A549 (cell line): Measurements from ENCODE around the gene TEX44. TPM values are rescaled to one million over a fixed set of nuclear protein-coding genes. Genes with fewer than 3 reads are reported as not detected.

Experiments used
- ATAC-seq, 2 experiments: fragments of 200-7000 bp in 1 of 2; fragments of >200 bp in 1 of 2; cut with Nextera tagmentation in 1 of 2; cut with Tn5 transposase in 1 of 2; 3 replicates each; pipeline versions ENCODE4 v1.8.0 to v1.9.1; 2018 to 2020; ENCODE audit warnings: mild to moderate bottlenecking in 1 of 2, moderate library complexity in 1 of 2
- CTCF ChIA-PET: fragments of 300-600 bp; sonication (Branson Sonifier 250); formaldehyde crosslinking; extraction: SDS; loops from one replicate; lab custom pipeline; 2021; ENCODE audit warnings: antibody characterized with exemption, inconsistent platforms; lab: Yijun Ruan, JAX
- POLR2A ChIA-PET: fragments of 350-600 bp; formaldehyde crosslinking; extraction: SDS; loops from one replicate; lab custom pipeline; 2021; ENCODE audit warnings: antibody characterized with exemption, inconsistent platforms; lab: Yijun Ruan, JAX
- DNase-seq, 2 experiments: peaks; one replicate each; pipeline versions ENCODE4 v3.0.0 to v3.0.0-alpha.2; 2011 to 2016; ENCODE audit warnings: low read depth in 1 of 2, low spot score in 1 of 2
- FAIRE-seq: peaks from 2 replicates; lab custom pipeline; 2011; peaks lifted over from hg19 to GRCh38; lab: Jason Lieb, UNC
- H3K27ac ChIP-seq, 2 experiments: fragments of >200 bp; sonication (Bioruptor Twin); formaldehyde crosslinking; 3 replicates each; pipeline ENCODE4 v1.5.1; 2016 to 2017
- H3K4me1 ChIP-seq: fragments of >200 bp; sonication (Bioruptor Twin); formaldehyde crosslinking; 3 replicates; pipeline ENCODE4 v1.6.1; 2016
- H3K4me2 ChIP-seq: fragments of >200 bp; sonication (Bioruptor Twin); formaldehyde crosslinking; 3 replicates; pipeline ENCODE4 v1.6.1; 2016
- H3K4me3 ChIP-seq: fragments of >200 bp; sonication (Bioruptor Twin); formaldehyde crosslinking; 3 replicates; pipeline ENCODE4 v1.5.1; 2016
- H3K9me3 ChIP-seq: fragments of >200 bp; sonication (Bioruptor Twin); formaldehyde crosslinking; 3 replicates; pipeline ENCODE4 v1.6.1; 2016
- CHD2 ChIP-seq: fragments of 150-350 bp; IDR thresholded peaks from 2 replicates; pipeline ENCODE4 v1.6.1; 2014; ENCODE audit warnings: low read length; ENCODE audit not compliant: partially characterized antibody
- CHD4 ChIP-seq: fragments of 200-600 bp; sonication (generic); IDR thresholded peaks from 2 replicates; pipeline ENCODE4 v1.6.1; 2016; ENCODE audit warnings: antibody characterized with exemption, mild to moderate bottlenecking, borderline replicate concordance
- EHF ChIP-seq: fragments of 250-450 bp; sonication (Bioruptor Pico); IDR thresholded peaks from 2 replicates; pipeline ENCODE4 v1.5.0; 2020; ENCODE audit warnings: mild to moderate bottlenecking
- EP300 ChIP-seq, 2 experiments: fragments of >200 bp; sonication (Bioruptor Twin); formaldehyde crosslinking; IDR thresholded peaks; 2 replicates in 1 of 2; 3 replicates in 1 of 2; pipeline ENCODE4 v1.6.1; 2016 to 2017
- FOSB ChIP-seq: fragments of 250-450 bp; sonication (Bioruptor Pico); IDR thresholded peaks from 2 replicates; pipeline ENCODE4 v1.5.0; 2020; ENCODE audit warnings: mild to moderate bottlenecking, moderate library complexity
- FOXS1 ChIP-seq: fragments of 250-450 bp; sonication (Bioruptor Pico); IDR thresholded peaks from 2 replicates; pipeline ENCODE4 v1.5.0; 2020; ENCODE audit warnings: mild to moderate bottlenecking, moderate library complexity
- HEYL ChIP-seq: fragments of 250-450 bp; sonication (Bioruptor Pico); IDR thresholded peaks from 2 replicates; pipeline ENCODE4 v1.8.0; 2021; ENCODE audit warnings: mild to moderate bottlenecking, moderate library complexity
- HOXA7 ChIP-seq: fragments of 250-450 bp; sonication (Bioruptor Pico); IDR thresholded peaks from 2 replicates; pipeline ENCODE4 v1.5.0; 2020; ENCODE audit warnings: mild to moderate bottlenecking, moderate library complexity
- HOXB5 ChIP-seq: fragments of 250-450 bp; sonication (Bioruptor Pico); IDR thresholded peaks from 2 replicates; pipeline ENCODE4 v1.5.0; 2020; ENCODE audit warnings: mild to moderate bottlenecking, moderate library complexity
- JUN ChIP-seq, 2 experiments: fragments of >200 bp; sonication (Bioruptor Twin); formaldehyde crosslinking; IDR thresholded peaks; 2 replicates in 1 of 2; 3 replicates in 1 of 2; pipeline ENCODE4 v1.6.1; 2016 to 2017
- JUNB ChIP-seq: fragments of >200 bp; sonication (Bioruptor Twin); formaldehyde crosslinking; IDR thresholded peaks from 2 replicates; pipeline ENCODE4 v1.6.1; 2016
- KDM1A ChIP-seq: fragments of 200-600 bp; sonication (generic); IDR thresholded peaks from 2 replicates; pipeline ENCODE4 v1.6.1; 2016; ENCODE audit warnings: low read depth, mild to moderate bottlenecking
- KDM5A ChIP-seq: fragments of 200-600 bp; sonication (generic); IDR thresholded peaks from 2 replicates; pipeline ENCODE4 v1.6.1; 2016; ENCODE audit warnings: antibody characterized with exemption, mild to moderate bottlenecking
- MAZ ChIP-seq: fragments of 150-350 bp; IDR thresholded peaks from 2 replicates; pipeline ENCODE4 v1.6.1; 2014; ENCODE audit warnings: antibody characterized with exemption, low read depth, low read length, borderline replicate concordance
- MYC ChIP-seq: IDR thresholded peaks from 2 replicates; pipeline ENCODE4 v1.6.1; 2012; ENCODE audit warnings: mild to moderate bottlenecking, inconsistent platforms, low read length, improper control_type of control experiment, borderline replicate concordance
- NFE2L2 ChIP-seq: fragments of 150-350 bp; conservative IDR thresholded peaks from 2 replicates; pipeline ENCODE4 v1.6.1; 2014; ENCODE audit warnings: low read length
- POLR2AphosphoS2 ChIP-seq: conservative IDR thresholded peaks from 2 replicates; pipeline ENCODE4 v1.6.1; 2012; ENCODE audit warnings: low read length, improper control_type of control experiment, inconsistent platforms
- RNF2 ChIP-seq: fragments of 200-600 bp; sonication (generic); IDR thresholded peaks from 2 replicates; pipeline ENCODE4 v1.6.1; 2016; ENCODE audit warnings: low read depth, mild to moderate bottlenecking, antibody characterized with exemption, moderate library complexity, borderline replicate concordance
- SREBF2 ChIP-seq: fragments of 450-650 bp; IDR thresholded peaks from 2 replicates; pipeline ENCODE4 v1.6.1; 2014; ENCODE audit warnings: mild to moderate bottlenecking, moderate library complexity
- TP53 ChIP-seq: fragments of 250-450 bp; sonication (Bioruptor Pico); IDR thresholded peaks from 2 replicates; pipeline ENCODE4 v1.5.0; 2021; ENCODE audit warnings: mild to moderate bottlenecking, moderate library complexity
- ZC3H11A ChIP-seq: fragments of 450-650 bp; IDR thresholded peaks from 2 replicates; pipeline ENCODE4 v1.6.1; 2014; ENCODE audit warnings: antibody characterized with exemption, mild to moderate bottlenecking
- ZFP36 ChIP-seq: fragments of 450-650 bp; IDR thresholded peaks from 2 replicates; pipeline ENCODE4 v1.6.1; 2014; ENCODE audit warnings: borderline replicate concordance; ENCODE audit not compliant: partially characterized antibody
- WGBS: methylation state at CpG from one replicate; pipeline ENCODE4 v1.1.6; 2017; ENCODE audit errors: missing lambda C conversion rate; 5-methylcytosine and 5-hydroxymethylcytosine counted together
- polyA plus RNA-seq, 4 experiments: library from polyadenylated mRNA; depleted of rRNA in 3 of 4; stranded (reverse); fragments of >200 nt; fragmentation: RNase III in 1 of 4; extraction: RNeasy Plus Mini Kit Qiagen cat#74134 plus additional on column Dnase treatment in 1 of 4; gene quantifications; 2 replicates in 3 of 4; 3 replicates in 1 of 4; pipeline ENCODE4 v1.2.3, GENCODE V29; 2011 to 2017
- TF ChIP-seq, protein P1 (sequence below): fragments of 450-650 bp; IDR thresholded peaks from 2 replicates; pipeline ENCODE4 v1.6.1; 2014; ENCODE audit warnings: antibody characterized with exemption
- TF ChIP-seq, protein P2 (sequence below): IDR thresholded peaks from 2 replicates; pipeline ENCODE4 v1.6.1; 2012
- TF ChIP-seq, protein P3 (sequence below): fragments of 150-350 bp; IDR thresholded peaks from 2 replicates; pipeline ENCODE4 v1.6.1; 2014; ENCODE audit warnings: low read depth, mild to moderate bottlenecking, low read length
- TF ChIP-seq, protein P4 (sequence below): fragments of >200 bp; sonication (Bioruptor Twin); formaldehyde crosslinking; IDR thresholded peaks from 3 replicates; pipeline ENCODE4 v1.5.1; 2016
- TF ChIP-seq, protein P5 (sequence below): fragments of 250-450 bp; sonication (Bioruptor Pico); IDR thresholded peaks from 2 replicates; pipeline ENCODE4 v1.5.0; 2020; ENCODE audit warnings: low read depth, mild to moderate bottlenecking, moderate library complexity
- TF ChIP-seq, protein P6 (sequence below): IDR thresholded peaks from 2 replicates; pipeline ENCODE4 v1.6.1; 2012

The TEX44 gene
- polyA plus RNA-seq, 2 of the 4 experiments (the other 2 are of a cell fraction) = not detected

DNA sequence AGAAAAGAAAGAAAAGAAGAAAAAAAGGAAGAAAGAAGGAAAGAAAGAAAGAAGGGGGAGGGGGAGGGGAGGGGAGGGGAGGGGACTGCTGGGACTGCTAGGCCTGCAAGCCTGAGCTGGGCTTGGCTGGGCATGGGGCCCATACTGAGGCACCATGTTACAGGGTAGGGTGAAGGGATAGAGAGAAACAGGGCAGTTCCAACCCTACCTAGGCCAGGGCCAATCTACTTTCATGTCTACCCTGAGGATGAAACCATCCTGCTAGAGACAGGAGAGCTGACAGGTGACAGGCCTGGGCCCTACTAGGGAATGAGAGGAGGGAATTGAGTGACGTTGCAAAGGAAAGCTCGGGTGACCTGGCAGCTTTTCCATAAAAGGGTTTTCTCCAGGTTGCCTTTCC is 41.7 kb downstream of the TEX44 start:
- Histone ChIP-seq H3K27ac (peak overlapping the region in 1 of 2 experiments; percentile 64; a peak in 3 of 6 replicates), H3K9me3 (no peaks in the 10 kb centered on the region)
- peak; percentile 48 to 62; a peak in 5 of 6 replicates for ATAC-seq
- FAIRE-seq = no peak
- TF ChIP-seq CHD2 = no peak
- no peak for TF ChIP-seq EP300 (IDR thresholded peaks at IDR 0.05)
- no peak for TF ChIP-seq KDM1A
- no peak for TF ChIP-seq JUN (IDR thresholded peaks at IDR 0.05)
- TF ChIP-seq HOXB5 = no peak
- TF ChIP-seq, protein P1, sequence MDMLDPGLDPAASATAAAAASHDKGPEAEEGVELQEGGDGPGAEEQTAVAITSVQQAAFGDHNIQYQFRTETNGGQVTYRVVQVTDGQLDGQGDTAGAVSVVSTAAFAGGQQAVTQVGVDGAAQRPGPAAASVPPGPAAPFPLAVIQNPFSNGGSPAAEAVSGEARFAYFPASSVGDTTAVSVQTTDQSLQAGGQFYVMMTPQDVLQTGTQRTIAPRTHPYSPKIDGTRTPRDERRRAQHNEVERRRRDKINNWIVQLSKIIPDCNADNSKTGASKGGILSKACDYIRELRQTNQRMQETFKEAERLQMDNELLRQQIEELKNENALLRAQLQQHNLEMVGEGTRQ = no peak
- no peak for TF ChIP-seq ZFP36
- TF ChIP-seq JUNB = no peak
- TF ChIP-seq KDM5A = no peak
- TF ChIP-seq HOXA7 (CRISPR knock-in tag) = no peak
- no peak for TF ChIP-seq SREBF2
- TF ChIP-seq POLR2AphosphoS2 = no peak
- TF ChIP-seq, all 56 proteins: peak for 0
- ChIA-PET POLR2A (no interaction called here), CTCF (interaction anchor here (7.3 to 95.1 kb wide), 2 partner anchors 22 to 49 kb away, joined by 47 to 4158 read pairs; partner anchors contain the start of gene PTMA)
- peaks cover 33% of the 10 kb centered on the region for H3K4me1 ChIP-seq
- DNase-seq = no peak
- 86% methylated on average over 2 of the region's 2 CpGs for WGBS
- H3K4me3 ChIP-seq = no peak overlapping the region
- H3K4me2 ChIP-seq = no peak overlapping the region

DNA sequence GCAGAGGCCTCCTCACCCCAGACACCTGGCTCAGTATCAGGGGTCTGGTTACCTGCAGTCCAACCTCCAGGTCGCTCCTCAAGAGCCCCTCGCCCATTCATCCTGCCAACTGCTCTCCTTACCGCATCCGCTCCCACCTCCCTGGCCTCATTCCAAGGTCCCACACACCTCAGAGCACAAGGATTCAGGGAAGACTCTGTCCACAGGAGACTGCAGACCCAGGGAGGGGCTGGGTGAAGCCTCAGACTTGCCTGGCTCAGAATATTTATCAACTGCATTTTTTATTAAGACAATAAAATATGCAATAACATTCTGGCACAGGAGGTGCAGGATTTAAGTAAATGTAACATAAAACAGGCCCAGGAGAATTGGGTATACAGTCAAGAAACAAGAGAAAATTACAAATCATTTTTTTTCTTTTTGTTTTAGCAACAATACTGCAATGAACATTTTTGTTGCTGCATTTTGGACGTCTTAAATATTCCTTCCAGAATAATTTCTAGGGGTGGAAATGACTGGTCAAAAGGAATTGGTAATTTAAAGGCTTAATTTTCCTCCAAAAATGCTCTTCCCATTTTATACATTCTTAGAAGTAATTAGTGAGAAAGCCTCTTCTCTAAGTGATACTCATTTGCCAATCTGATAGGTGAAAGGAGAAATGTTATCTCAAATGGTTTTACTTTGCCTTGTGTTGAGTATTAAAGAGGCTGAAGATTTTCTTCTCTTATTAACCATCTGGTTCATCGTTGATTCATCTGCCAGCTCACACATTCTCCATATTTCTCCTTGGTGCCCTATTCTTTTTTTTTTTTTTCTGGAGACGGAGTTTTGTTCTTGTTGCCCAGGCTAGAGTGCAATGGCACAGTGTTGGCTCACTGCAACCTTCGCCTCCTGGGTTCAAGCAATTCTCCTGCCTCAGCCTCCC is 42.5 kb downstream of the TEX44 start:
- Histone ChIP-seq H3K4me2 (no peak overlapping the region), H3K4me1 (peaks cover 34% of the 10 kb centered on the region), H3K4me3 (no peak overlapping the region), H3K27ac (peak overlapping the region in 1 of 2 experiments; percentile 64; a peak in 3 of 6 replicates), H3K9me3 (no peaks in the 10 kb centered on the region)
- TF ChIP-seq RNF2 (no peak), CHD2 (no peak), MYC (no peak), CHD4 (no peak), FOXS1 (no peak), EHF (CRISPR knock-in tag) (no peak), NFE2L2 (no peak), FOSB (CRISPR knock-in tag) (no peak), MAZ (no peak), HEYL (CRISPR knock-in tag) (no peak), TP53 (CRISPR knock-in tag) (no peak), ZC3H11A (no peak), HOXB5 (no peak)
- TF ChIP-seq, protein P2, sequence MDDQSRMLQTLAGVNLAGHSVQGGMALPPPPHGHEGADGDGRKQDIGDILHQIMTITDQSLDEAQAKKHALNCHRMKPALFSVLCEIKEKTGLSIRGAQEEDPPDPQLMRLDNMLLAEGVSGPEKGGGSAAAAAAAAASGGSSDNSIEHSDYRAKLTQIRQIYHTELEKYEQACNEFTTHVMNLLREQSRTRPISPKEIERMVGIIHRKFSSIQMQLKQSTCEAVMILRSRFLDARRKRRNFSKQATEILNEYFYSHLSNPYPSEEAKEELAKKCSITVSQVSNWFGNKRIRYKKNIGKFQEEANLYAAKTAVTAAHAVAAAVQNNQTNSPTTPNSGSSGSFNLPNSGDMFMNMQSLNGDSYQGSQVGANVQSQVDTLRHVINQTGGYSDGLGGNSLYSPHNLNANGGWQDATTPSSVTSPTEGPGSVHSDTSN = no peak
- TF ChIP-seq, protein P3, sequence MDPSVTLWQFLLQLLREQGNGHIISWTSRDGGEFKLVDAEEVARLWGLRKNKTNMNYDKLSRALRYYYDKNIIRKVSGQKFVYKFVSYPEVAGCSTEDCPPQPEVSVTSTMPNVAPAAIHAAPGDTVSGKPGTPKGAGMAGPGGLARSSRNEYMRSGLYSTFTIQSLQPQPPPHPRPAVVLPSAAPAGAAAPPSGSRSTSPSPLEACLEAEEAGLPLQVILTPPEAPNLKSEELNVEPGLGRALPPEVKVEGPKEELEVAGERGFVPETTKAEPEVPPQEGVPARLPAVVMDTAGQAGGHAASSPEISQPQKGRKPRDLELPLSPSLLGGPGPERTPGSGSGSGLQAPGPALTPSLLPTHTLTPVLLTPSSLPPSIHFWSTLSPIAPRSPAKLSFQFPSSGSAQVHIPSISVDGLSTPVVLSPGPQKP = no peak
- TF ChIP-seq, protein P4, sequence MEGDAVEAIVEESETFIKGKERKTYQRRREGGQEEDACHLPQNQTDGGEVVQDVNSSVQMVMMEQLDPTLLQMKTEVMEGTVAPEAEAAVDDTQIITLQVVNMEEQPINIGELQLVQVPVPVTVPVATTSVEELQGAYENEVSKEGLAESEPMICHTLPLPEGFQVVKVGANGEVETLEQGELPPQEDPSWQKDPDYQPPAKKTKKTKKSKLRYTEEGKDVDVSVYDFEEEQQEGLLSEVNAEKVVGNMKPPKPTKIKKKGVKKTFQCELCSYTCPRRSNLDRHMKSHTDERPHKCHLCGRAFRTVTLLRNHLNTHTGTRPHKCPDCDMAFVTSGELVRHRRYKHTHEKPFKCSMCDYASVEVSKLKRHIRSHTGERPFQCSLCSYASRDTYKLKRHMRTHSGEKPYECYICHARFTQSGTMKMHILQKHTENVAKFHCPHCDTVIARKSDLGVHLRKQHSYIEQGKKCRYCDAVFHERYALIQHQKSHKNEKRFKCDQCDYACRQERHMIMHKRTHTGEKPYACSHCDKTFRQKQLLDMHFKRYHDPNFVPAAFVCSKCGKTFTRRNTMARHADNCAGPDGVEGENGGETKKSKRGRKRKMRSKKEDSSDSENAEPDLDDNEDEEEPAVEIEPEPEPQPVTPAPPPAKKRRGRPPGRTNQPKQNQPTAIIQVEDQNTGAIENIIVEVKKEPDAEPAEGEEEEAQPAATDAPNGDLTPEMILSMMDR = no peak
- TF ChIP-seq, protein P5, sequence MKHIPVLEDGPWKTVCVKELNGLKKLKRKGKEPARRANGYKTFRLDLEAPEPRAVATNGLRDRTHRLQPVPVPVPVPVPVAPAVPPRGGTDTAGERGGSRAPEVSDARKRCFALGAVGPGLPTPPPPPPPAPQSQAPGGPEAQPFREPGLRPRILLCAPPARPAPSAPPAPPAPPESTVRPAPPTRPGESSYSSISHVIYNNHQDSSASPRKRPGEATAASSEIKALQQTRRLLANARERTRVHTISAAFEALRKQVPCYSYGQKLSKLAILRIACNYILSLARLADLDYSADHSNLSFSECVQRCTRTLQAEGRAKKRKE (CRISPR knock-in tag) = no peak
- TF ChIP-seq, protein P6, sequence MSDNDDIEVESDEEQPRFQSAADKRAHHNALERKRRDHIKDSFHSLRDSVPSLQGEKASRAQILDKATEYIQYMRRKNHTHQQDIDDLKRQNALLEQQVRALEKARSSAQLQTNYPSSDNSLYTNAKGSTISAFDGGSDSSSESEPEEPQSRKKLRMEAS = no peak
- 70% methylated on average over 8 of the region's 8 CpGs for WGBS
- peak; percentile 14 to 39; a peak in 3 of 6 replicates for ATAC-seq
- no peak for DNase-seq
- POLR2A ChIA-PET = no interaction called here
- CTCF ChIA-PET = interaction anchor here (0.6 to 95.1 kb wide), 6 partner anchors 18 to 656 kb away, joined by 3 to 4158 read pairs (median 4); partner anchors contain the start of gene PTMA
- FAIRE-seq = no peak
